H9 (cell line): ENCODE data around the gene FAM227B. TPM values are rescaled to one million over a fixed set of nuclear protein-coding genes. Genes with fewer than 3 reads are reported as not detected.

Experiments
- DNase-seq: peaks from one replicate; pipeline ENCODE4 v3.0.0-alpha.2; 2017
- H2AFZ ChIP-seq: one replicate; pipeline ENCODE4 v1.6.1; 2013; ENCODE audit warnings: mild to moderate bottlenecking, low read length, control low read depth, moderate library complexity
- H2AK5ac ChIP-seq: 2 replicates; pipeline ENCODE4 v1.6.1; 2013; ENCODE audit warnings: low read length, control low read depth, mixed read lengths; ENCODE audit not compliant: insufficient read length
- H2BK120ac ChIP-seq: one replicate; pipeline ENCODE4 v1.6.1; 2013; ENCODE audit warnings: low read depth, mild to moderate bottlenecking, low read length, control low read depth, inconsistent platforms; ENCODE audit not compliant: poor library complexity, severe bottlenecking
- H2BK12ac ChIP-seq: 2 replicates; pipeline ENCODE4 v1.6.1; 2013; ENCODE audit warnings: low read length, control low read depth, mixed read lengths, low read depth; ENCODE audit not compliant: insufficient read length
- H2BK15ac ChIP-seq: 2 replicates; pipeline ENCODE4 v1.6.1; 2013; ENCODE audit warnings: low read depth, low read length, control low read depth
- H2BK20ac ChIP-seq: one replicate; pipeline ENCODE4 v1.6.1; 2013; ENCODE audit warnings: low read depth, mild to moderate bottlenecking, low read length, control low read depth, inconsistent platforms; ENCODE audit not compliant: poor library complexity, severe bottlenecking
- H2BK5ac ChIP-seq: 2 replicates; pipeline ENCODE4 v1.6.1; 2013; ENCODE audit warnings: low read length, control low read depth, mixed read lengths; ENCODE audit not compliant: insufficient read length
- H3K14ac ChIP-seq: 2 replicates; pipeline ENCODE4 v1.6.1; 2013; ENCODE audit warnings: low read length, control low read depth; ENCODE audit not compliant: insufficient read depth
- H3K18ac ChIP-seq: 2 replicates; pipeline ENCODE4 v1.6.1; 2013; ENCODE audit warnings: low read depth, mild to moderate bottlenecking, mixed read lengths, low read length, control low read depth; ENCODE audit not compliant: insufficient read length
- H3K23ac ChIP-seq: 2 replicates; pipeline ENCODE4 v1.6.1; 2013; ENCODE audit warnings: low read length, control low read depth, mixed read lengths, low read depth; ENCODE audit not compliant: insufficient read length
- H3K23me2 ChIP-seq: 2 replicates; pipeline ENCODE4 v1.6.1; 2013; ENCODE audit warnings: low read depth, mild to moderate bottlenecking, mixed read lengths, low read length, control low read depth; ENCODE audit not compliant: insufficient read length, poor library complexity, severe bottlenecking
- H3K27ac ChIP-seq: 2 replicates; pipeline ENCODE4 v1.5.1; 2013; ENCODE audit warnings: low read length, control low read depth, mixed read lengths, low read depth; ENCODE audit not compliant: insufficient read length
- H3K27me3 ChIP-seq: 2 replicates; pipeline ENCODE4 v1.6.1; 2013; ENCODE audit warnings: low read length, control low read depth, inconsistent platforms; ENCODE audit not compliant: insufficient read depth
- H3K4ac ChIP-seq: 2 replicates; pipeline ENCODE4 v1.6.1; 2013; ENCODE audit warnings: low read depth, mild to moderate bottlenecking, control low read depth, inconsistent platforms, low read length, moderate library complexity
- H3K4me1 ChIP-seq: 2 replicates; pipeline ENCODE4 v1.6.1; 2013; ENCODE audit warnings: low read length, control low read depth, inconsistent platforms; ENCODE audit not compliant: insufficient read depth
- H3K4me2 ChIP-seq: 2 replicates; pipeline ENCODE4 v1.6.1; 2013; ENCODE audit warnings: low read length, control low read depth, mixed read lengths; ENCODE audit not compliant: insufficient read length, insufficient read depth
- H3K56ac ChIP-seq: 2 replicates; pipeline ENCODE4 v1.6.1; 2013; ENCODE audit warnings: low read depth, mild to moderate bottlenecking, mixed read lengths, low read length, control low read depth; ENCODE audit not compliant: insufficient read length
- H3K79me1 ChIP-seq: 2 replicates; pipeline ENCODE4 v1.6.1; 2013; ENCODE audit warnings: low read depth, mild to moderate bottlenecking, moderate library complexity, low read length, control low read depth, inconsistent platforms; ENCODE audit not compliant: insufficient read depth, poor library complexity, severe bottlenecking
- H3K79me2 ChIP-seq: 2 replicates; pipeline ENCODE4 v1.6.1; 2013; ENCODE audit warnings: low read length, control low read depth, inconsistent platforms; ENCODE audit not compliant: insufficient read depth
- H3K9ac ChIP-seq: 2 replicates; pipeline ENCODE4 v1.6.1; 2013; ENCODE audit warnings: low read length, control low read depth, mixed read lengths; ENCODE audit not compliant: insufficient read length; ENCODE audit errors: extremely low read depth
- H3K9me3 ChIP-seq: one replicate; pipeline ENCODE4 v1.6.1; 2013; ENCODE audit warnings: low read depth, low read length, inconsistent platforms; ENCODE audit not compliant: control insufficient read depth
- H3T11ph ChIP-seq: one replicate; pipeline ENCODE4 v1.6.1; 2013; ENCODE audit warnings: mild to moderate bottlenecking, low read length, control low read depth, inconsistent platforms
- H4K20me1 ChIP-seq: one replicate; pipeline ENCODE4 v1.6.1; 2013; ENCODE audit not compliant: control insufficient read depth, insufficient read length, insufficient read depth
- H4K5ac ChIP-seq: 2 replicates; pipeline ENCODE4 v1.6.1; 2013; ENCODE audit warnings: low read depth, mild to moderate bottlenecking, mixed read lengths, low read length, control low read depth; ENCODE audit not compliant: insufficient read length
- H4K8ac ChIP-seq: replicated peaks from 2 replicates; pipeline ENCODE4 v1.6.1; 2013; ENCODE audit warnings: low read length, control low read depth, mixed read lengths, low read depth; ENCODE audit not compliant: insufficient read length
- H4K91ac ChIP-seq: 2 replicates; pipeline ENCODE4 v1.6.1; 2013; ENCODE audit warnings: low read depth, mild to moderate bottlenecking, moderate library complexity, mixed read lengths, low read length, control low read depth; ENCODE audit not compliant: insufficient read length
- H3K27ac Mint-ChIP-seq, 3 experiments: 2 replicates in 2 of 3; 3 replicates in 1 of 3; pipeline ENCODE4 v1.8.0; 2020 to 2021; ENCODE audit warnings: mixed read lengths in 3 of 3, mild to moderate bottlenecking in 1 of 3, moderate library complexity in 1 of 3
- H3K27me3 Mint-ChIP-seq: 2 replicates; pipeline ENCODE4 v1.8.0; 2021; ENCODE audit warnings: low read depth, mild to moderate bottlenecking, moderate library complexity, mixed read lengths
- H3K36me3 Mint-ChIP-seq, 3 experiments: 2 replicates in 2 of 3; 3 replicates in 1 of 3; pipeline ENCODE4 v1.8.0; 2020 to 2021; ENCODE audit warnings: low read depth in 3 of 3, mixed read lengths in 3 of 3; ENCODE audit not compliant: insufficient read depth in 1 of 3
- H3K4me1 Mint-ChIP-seq, 2 experiments: 2 replicates each; pipeline ENCODE4 v1.8.0; 2020; ENCODE audit warnings: mixed read lengths in 2 of 2
- H3K4me3 Mint-ChIP-seq, 2 experiments: 2 replicates in 1 of 2; 3 replicates in 1 of 2; pipeline ENCODE4 v1.8.0; 2020 to 2021; ENCODE audit warnings: mild to moderate bottlenecking in 2 of 2, mixed read lengths in 2 of 2, moderate library complexity in 1 of 2
- H3K9me3 Mint-ChIP-seq, 2 experiments: 2 replicates in 1 of 2; 3 replicates in 1 of 2; pipeline ENCODE4 v1.8.0; 2020; ENCODE audit warnings: mild to moderate bottlenecking in 2 of 2, mixed read lengths in 2 of 2, moderate library complexity in 1 of 2
- CTCF ChIP-seq: fragments of 200-600 bp; sonication (generic); conservative IDR thresholded peaks from 3 replicates; pipeline ENCODE4 v1.8.0; 2021; ENCODE audit warnings: antibody characterized with exemption, mild to moderate bottlenecking
- total RNA-seq: library from RNA; stranded (reverse); gene quantifications from 2 replicates; pipeline ENCODE4 v1.2.1, GENCODE V29; 2021

The FAM227B gene
- total RNA-seq, 1 experiment from 2014 or later: 5.5 TPM

DNA sequence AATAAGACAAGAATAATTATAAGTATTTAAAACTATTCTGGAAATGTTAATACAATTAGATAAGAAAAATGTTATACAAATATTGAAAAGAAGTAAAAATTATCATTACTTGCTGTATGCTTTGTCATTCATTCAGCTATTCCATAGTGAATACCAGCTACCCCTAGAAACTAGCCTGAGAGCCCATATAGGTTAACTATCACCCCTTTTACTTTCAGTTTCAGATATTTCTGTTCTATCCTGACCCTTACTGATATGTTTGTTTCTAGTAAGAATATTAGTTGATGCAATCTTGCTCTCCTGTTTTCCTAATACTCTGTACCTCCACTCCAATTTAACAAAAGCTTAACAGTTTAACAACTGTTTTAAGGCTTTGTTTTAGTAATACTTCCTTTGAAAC, 31.6 kb downstream of the FAM227B start:
- Histone ChIP-seq H2AK5ac (no peak overlapping the region), H4K8ac (no peak overlapping the region), H3K18ac (no peak overlapping the region), H2BK15ac (no peak overlapping the region), H2BK20ac (no peak overlapping the region), H3K9ac (no peak overlapping the region), H2AFZ (no peak overlapping the region), H3K4me1 (no peaks in the 10 kb centered on the region; the same call in 1 of the 2 replicates), H2BK5ac (no peak overlapping the region), H3K27me3 (no peaks in the 10 kb centered on the region), H3K27ac (no peak overlapping the region), H4K20me1 (no peaks in the 10 kb centered on the region), H3K23me2 (no peaks in the 10 kb centered on the region), H3K14ac (no peak overlapping the region), H3K79me2 (no peaks in the 10 kb centered on the region), H2BK120ac (no peak overlapping the region), H3K79me1 (no peaks in the 10 kb centered on the region), H3K4ac (no peak overlapping the region), H3T11ph (no peak overlapping the region), H3K56ac (no peak overlapping the region), H3K23ac (no peak overlapping the region), H2BK12ac (no peak overlapping the region), H4K91ac (no peak overlapping the region), H3K9me3 (no peaks in the 10 kb centered on the region), H4K5ac (no peak overlapping the region), H3K4me2 (no peak overlapping the region)
- H3K36me3 Mint-ChIP-seq: peaks cover 0 to 4% (median 0%) of the 10 kb centered on the region in 3 experiments; a peak in 1 of 7 replicates
- H3K27ac Mint-ChIP-seq: no peak overlapping the region
- H3K9me3 Mint-ChIP-seq: peaks cover 0 to 9% of the 10 kb centered on the region in 2 experiments; a peak in 1 of 5 replicates
- TF ChIP-seq CTCF: no peak
- DNase-seq: no peak
- H3K27me3 Mint-ChIP-seq: no peaks in the 10 kb centered on the region; the same call in 1 of the 2 replicates
- no peaks in the 10 kb centered on the region for H3K4me1 Mint-ChIP-seq
- no peak overlapping the region for H3K4me3 Mint-ChIP-seq
